ENCODE results near the gene LAMB1. TPM values are rescaled to one million over a fixed set of nuclear protein-coding genes. Genes with fewer than 3 reads are reported as not detected.

LAMB1 gene
- total and polyA plus RNA-seq, 2 experiments from 2014 or later = 284 to 323 TPM

GRCh38 chr7:107949443-107949935 is 53.5 kb downstream of the LAMB1 start:
- H4K20me1 ChIP-seq (ENCODE audit: insufficient read depth, poor library complexity, severe bottlenecking) = no peaks in the 10 kb centered on the region
- H3K4me2 ChIP-seq = no peak overlapping the region
- no peak overlapping the region for H3K4me3 ChIP-seq
- TF ChIP-seq EZH2phosphoT487 (IDR thresholded peaks at IDR 0.05; ENCODE audit: low read depth, severe bottlenecking, unreplicated experiment) = no peak
- TF ChIP-seq CTCF (IDR thresholded peaks at IDR 0.05; ENCODE audit: poor library complexity) = no peak
- TF ChIP-seq EZH2 (IDR thresholded peaks at IDR 0.05; ENCODE audit: borderline replicate concordance) = no peak
- H3K36me3 ChIP-seq (replicated peaks; ENCODE audit: insufficient read depth, low read depth) = no peaks in the 10 kb centered on the region
- DNase-seq (ENCODE audit: low spot score) = no peak
- peaks cover 2% of the 10 kb centered on the region for H3K79me2 ChIP-seq
- peaks cover 40% of the 10 kb centered on the region for H3K4me1 ChIP-seq (ENCODE audit: insufficient read depth)
- H3K27ac ChIP-seq = peak overlapping the region; percentile 52
- 81% methylated on average over 1 of the region's 1 CpG for WGBS (ENCODE audit: low lambda C conversion rate, missing lambda C conversion rate)
- no peaks in the 10 kb centered on the region for H3K9me3 ChIP-seq (ENCODE audit: low read depth)
- H3K9me2 ChIP-seq (replicated peaks; ENCODE audit: insufficient read depth) = no peaks in the 10 kb centered on the region
- no peak overlapping the region for H2AFZ ChIP-seq
- H3K27me3 ChIP-seq = no peaks in the 10 kb centered on the region

GRCh38 chr7:107948645-107949442 is 54.1 kb downstream of the LAMB1 start:
- Histone ChIP-seq H3K9me3 (ENCODE audit: low read depth) (no peaks in the 10 kb centered on the region), H3K9me2 (replicated peaks; ENCODE audit: insufficient read depth) (no peaks in the 10 kb centered on the region), H3K27ac (peak overlapping the region; percentile 65), H4K20me1 (ENCODE audit: insufficient read depth, poor library complexity, severe bottlenecking) (no peaks in the 10 kb centered on the region), H3K4me2 (no peak overlapping the region), H2AFZ (no peak overlapping the region), H3K27me3 (no peaks in the 10 kb centered on the region), H3K79me2 (peaks cover 2% of the 10 kb centered on the region), H3K36me3 (replicated peaks; ENCODE audit: insufficient read depth, low read depth) (no peaks in the 10 kb centered on the region), H3K4me1 (ENCODE audit: insufficient read depth) (peaks cover 34% of the 10 kb centered on the region), H3K4me3 (no peak overlapping the region)
- DNase-seq (ENCODE audit: low spot score) = no peak
- WGBS (ENCODE audit: low lambda C conversion rate, missing lambda C conversion rate) = 56% methylated on average over 7 of the region's 7 CpGs
- TF ChIP-seq EZH2phosphoT487 (IDR thresholded peaks at IDR 0.05; ENCODE audit: low read depth, severe bottlenecking, unreplicated experiment) = no peak
- TF ChIP-seq EZH2 (IDR thresholded peaks at IDR 0.05; ENCODE audit: borderline replicate concordance) = no peak
- no peak for TF ChIP-seq CTCF (IDR thresholded peaks at IDR 0.05; ENCODE audit: poor library complexity)

GRCh38 chr7:107946881-107947280 is 56.1 kb downstream of the LAMB1 start:
- Histone ChIP-seq H3K4me1 (ENCODE audit: insufficient read depth) (peaks cover 15% of the 10 kb centered on the region), H3K27ac (peak overlapping the region; percentile 6), H3K36me3 (replicated peaks; ENCODE audit: insufficient read depth, low read depth) (no peaks in the 10 kb centered on the region), H3K4me3 (no peak overlapping the region), H3K4me2 (no peak overlapping the region), H3K9me2 (replicated peaks; ENCODE audit: insufficient read depth) (no peaks in the 10 kb centered on the region), H3K27me3 (no peaks in the 10 kb centered on the region), H2AFZ (no peak overlapping the region), H3K9me3 (ENCODE audit: low read depth) (no peaks in the 10 kb centered on the region), H4K20me1 (ENCODE audit: insufficient read depth, poor library complexity, severe bottlenecking) (no peaks in the 10 kb centered on the region), H3K79me2 (peaks cover 4% of the 10 kb centered on the region)
- WGBS (ENCODE audit: low lambda C conversion rate, missing lambda C conversion rate) = 84% methylated on average over 6 of the region's 6 CpGs
- DNase-seq (ENCODE audit: low spot score) = no peak
- TF ChIP-seq EZH2 (IDR thresholded peaks at IDR 0.05; ENCODE audit: borderline replicate concordance) (no peak), CTCF (IDR thresholded peaks at IDR 0.05; ENCODE audit: poor library complexity) (no peak), EZH2phosphoT487 (IDR thresholded peaks at IDR 0.05; ENCODE audit: low read depth, severe bottlenecking, unreplicated experiment) (no peak)
